Neural cell (in vitro differentiated cells): ENCODE data around the gene OLIG3. TPM values are rescaled to one million over a fixed set of nuclear protein-coding genes. Genes with fewer than 3 reads are reported as not detected.

Experiments used
- H2AFZ ChIP-seq: fragments of 200-600, 300-800 bp; sonication (generic), shearing (Covaris generic); 2 replicates; pipeline ENCODE4 v1.6.0; 2014; ENCODE audit warnings: low read depth, mild to moderate bottlenecking, antibody characterized with exemption, low read length, moderate library complexity
- H3F3A ChIP-seq: fragments of 200-600 bp; shearing (Covaris generic); 2 replicates; pipeline ENCODE4 v1.6.1; 2016; ENCODE audit warnings: mild to moderate bottlenecking, moderate library complexity, mixed read lengths, antibody characterized with exemption, low read length; ENCODE audit not compliant: insufficient read depth, poor library complexity, severe bottlenecking
- H3K27ac ChIP-seq: fragments of 200-600, 300-800 bp; sonication (generic), shearing (Covaris generic); 2 replicates; pipeline ENCODE4 v1.5.1; 2014; ENCODE audit warnings: mild to moderate bottlenecking, low read length, moderate library complexity
- H3K27me3 ChIP-seq: fragments of 300-800, 200-600 bp; sonication (generic), shearing (Covaris generic); 2 replicates; pipeline ENCODE4 v1.6.0; 2014; ENCODE audit warnings: mild to moderate bottlenecking, low read depth, low read length, moderate library complexity; ENCODE audit not compliant: insufficient read depth
- H3K36me3 ChIP-seq: fragments of 300-800, 200-600 bp; sonication (generic), shearing (Covaris generic); 2 replicates; pipeline ENCODE4 v1.5.1; 2014; ENCODE audit warnings: mild to moderate bottlenecking, antibody characterized with exemption, low read length, moderate library complexity; ENCODE audit not compliant: insufficient read depth
- H3K4me2 ChIP-seq: fragments of 300-800, 200-600 bp; sonication (generic), shearing (Covaris generic); 2 replicates; pipeline ENCODE4 v1.6.0; 2014; ENCODE audit warnings: mild to moderate bottlenecking, low read length
- H3K4me3 ChIP-seq: fragments of 300-800, 200-600 bp; sonication (generic), shearing (Covaris generic); 2 replicates; pipeline ENCODE4 v1.5.1; 2014; ENCODE audit warnings: mild to moderate bottlenecking, low read length, moderate library complexity
- H3K79me2 ChIP-seq: fragments of 200-600 bp; shearing (Covaris generic); replicated peaks from 2 replicates; pipeline ENCODE4 v1.6.0; 2014; ENCODE audit warnings: mild to moderate bottlenecking, low read length, moderate library complexity; ENCODE audit not compliant: insufficient read depth
- H3K9ac ChIP-seq: fragments of 300-800, 200-600 bp; sonication (generic), shearing (Covaris generic); 2 replicates; pipeline ENCODE4 v1.6.1; 2016; ENCODE audit warnings: mild to moderate bottlenecking, low read length, mixed read lengths
- H3K9me2 ChIP-seq: fragments of 200-600 bp; shearing (Covaris generic); 2 replicates; pipeline ENCODE4 v1.6.1; 2016; ENCODE audit warnings: mild to moderate bottlenecking, low read length, mixed read lengths; ENCODE audit not compliant: insufficient read depth
- H3K9me3 ChIP-seq: fragments of 200-600, 300-800 bp; sonication (generic), shearing (Covaris generic); 2 replicates; pipeline ENCODE4 v1.6.1; 2016; ENCODE audit warnings: mild to moderate bottlenecking, mixed run types, low read length, moderate library complexity, mixed read lengths
- H4K20me1 ChIP-seq: fragments of 200-600 bp; shearing (Covaris generic); 2 replicates; pipeline ENCODE4 v1.6.1; 2016; ENCODE audit warnings: mild to moderate bottlenecking, mixed run types; ENCODE audit not compliant: insufficient read depth
- EP300 ChIP-seq: fragments of 450-650 bp; conservative IDR thresholded peaks from 2 replicates; pipeline ENCODE4 v1.6.1; 2014; ENCODE audit warnings: antibody characterized with exemption, mild to moderate bottlenecking, moderate library complexity; ENCODE audit not compliant: poor library complexity, severe bottlenecking
- EZH2 ChIP-seq: fragments of 200-600, 300-800 bp; shearing (Covaris generic), sonication (generic); IDR thresholded peaks from 2 replicates; pipeline ENCODE4 v1.6.1; 2014; ENCODE audit warnings: antibody characterized with exemption, low read length, borderline replicate concordance, mild to moderate bottlenecking; ENCODE audit not compliant: insufficient read depth, poor library complexity, severe bottlenecking
- MXI1 ChIP-seq: fragments of 450-650 bp; conservative IDR thresholded peaks from 2 replicates; pipeline ENCODE4 v1.6.1; 2014; ENCODE audit warnings: antibody characterized with exemption, mild to moderate bottlenecking; ENCODE audit not compliant: poor library complexity, severe bottlenecking
- POLR2AphosphoS5 ChIP-seq: IDR thresholded peaks from 2 replicates; pipeline ENCODE4 v1.6.1; 2012
- RAD21 ChIP-seq: fragments of 450-650 bp; conservative IDR thresholded peaks from 2 replicates; pipeline ENCODE4 v1.6.1; 2014; ENCODE audit warnings: antibody characterized with exemption, mild to moderate bottlenecking, moderate library complexity
- SMC3 ChIP-seq: fragments of 450-650 bp; conservative IDR thresholded peaks from 2 replicates; pipeline ENCODE4 v1.6.1; 2014; ENCODE audit warnings: antibody characterized with exemption, mild to moderate bottlenecking, moderate library complexity; ENCODE audit not compliant: poor library complexity
- TAF1 ChIP-seq: IDR thresholded peaks from 2 replicates; pipeline ENCODE4 v1.6.1; 2012; ENCODE audit warnings: low read depth
- polyA plus RNA-seq: library from polyadenylated mRNA; depleted of rRNA; stranded (reverse); fragments of >200 nt; gene quantifications from 2 replicates; pipeline ENCODE4 v1.2.3, GENCODE V29; 2014
- TF ChIP-seq, protein P1 (sequence below): IDR thresholded peaks from 2 replicates; pipeline ENCODE4 v1.6.1; 2012; ENCODE audit warnings: borderline replicate concordance
- TF ChIP-seq, protein P2 (sequence below): fragments of 450-650 bp; IDR thresholded peaks from 2 replicates; pipeline ENCODE4 v1.5.1; 2014; ENCODE audit warnings: antibody characterized with exemption, mild to moderate bottlenecking, moderate library complexity; ENCODE audit not compliant: poor library complexity, severe bottlenecking

The OLIG3 gene
- polyA plus RNA-seq, 1 donor from 2014 or later, result not detected

DNA sequence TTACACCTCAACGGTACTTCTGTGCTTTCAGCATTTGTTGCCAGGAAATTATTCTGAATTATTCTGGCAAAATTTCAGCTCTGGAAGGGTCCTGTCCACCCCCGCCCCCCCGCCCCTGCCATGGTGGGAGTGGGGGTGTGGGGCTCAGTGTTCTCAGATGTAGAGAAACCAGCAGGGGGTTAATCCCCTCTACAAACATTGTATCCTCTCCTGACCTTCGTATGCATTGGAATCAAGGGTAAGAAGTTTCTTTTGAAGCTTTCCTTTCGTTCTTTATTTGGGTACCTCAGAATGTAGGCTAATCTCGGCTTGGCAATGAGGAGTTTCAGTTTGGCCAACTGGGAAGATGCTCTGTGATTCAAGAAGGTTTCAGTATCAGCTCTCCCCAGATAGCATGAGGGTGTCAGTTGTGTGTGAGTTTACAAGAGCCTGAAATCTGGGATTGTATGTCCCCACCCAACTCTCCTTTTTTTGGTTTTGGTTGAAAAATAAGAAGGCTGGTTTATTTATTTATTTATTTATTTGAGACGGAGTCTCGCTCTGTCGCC lies 25.5 kb upstream of the OLIG3 start:
- no peak overlapping the region for H3K27ac ChIP-seq
- no peak for TF ChIP-seq RAD21
- TF ChIP-seq MXI1, result no peak
- TF ChIP-seq, protein P1, sequence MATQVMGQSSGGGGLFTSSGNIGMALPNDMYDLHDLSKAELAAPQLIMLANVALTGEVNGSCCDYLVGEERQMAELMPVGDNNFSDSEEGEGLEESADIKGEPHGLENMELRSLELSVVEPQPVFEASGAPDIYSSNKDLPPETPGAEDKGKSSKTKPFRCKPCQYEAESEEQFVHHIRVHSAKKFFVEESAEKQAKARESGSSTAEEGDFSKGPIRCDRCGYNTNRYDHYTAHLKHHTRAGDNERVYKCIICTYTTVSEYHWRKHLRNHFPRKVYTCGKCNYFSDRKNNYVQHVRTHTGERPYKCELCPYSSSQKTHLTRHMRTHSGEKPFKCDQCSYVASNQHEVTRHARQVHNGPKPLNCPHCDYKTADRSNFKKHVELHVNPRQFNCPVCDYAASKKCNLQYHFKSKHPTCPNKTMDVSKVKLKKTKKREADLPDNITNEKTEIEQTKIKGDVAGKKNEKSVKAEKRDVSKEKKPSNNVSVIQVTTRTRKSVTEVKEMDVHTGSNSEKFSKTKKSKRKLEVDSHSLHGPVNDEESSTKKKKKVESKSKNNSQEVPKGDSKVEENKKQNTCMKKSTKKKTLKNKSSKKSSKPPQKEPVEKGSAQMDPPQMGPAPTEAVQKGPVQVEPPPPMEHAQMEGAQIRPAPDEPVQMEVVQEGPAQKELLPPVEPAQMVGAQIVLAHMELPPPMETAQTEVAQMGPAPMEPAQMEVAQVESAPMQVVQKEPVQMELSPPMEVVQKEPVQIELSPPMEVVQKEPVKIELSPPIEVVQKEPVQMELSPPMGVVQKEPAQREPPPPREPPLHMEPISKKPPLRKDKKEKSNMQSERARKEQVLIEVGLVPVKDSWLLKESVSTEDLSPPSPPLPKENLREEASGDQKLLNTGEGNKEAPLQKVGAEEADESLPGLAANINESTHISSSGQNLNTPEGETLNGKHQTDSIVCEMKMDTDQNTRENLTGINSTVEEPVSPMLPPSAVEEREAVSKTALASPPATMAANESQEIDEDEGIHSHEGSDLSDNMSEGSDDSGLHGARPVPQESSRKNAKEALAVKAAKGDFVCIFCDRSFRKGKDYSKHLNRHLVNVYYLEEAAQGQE, result no peak
- TF ChIP-seq POLR2AphosphoS5, result no peak
- no peak for TF ChIP-seq SMC3
- no peak for TF ChIP-seq EZH2
- TF ChIP-seq, protein P2, sequence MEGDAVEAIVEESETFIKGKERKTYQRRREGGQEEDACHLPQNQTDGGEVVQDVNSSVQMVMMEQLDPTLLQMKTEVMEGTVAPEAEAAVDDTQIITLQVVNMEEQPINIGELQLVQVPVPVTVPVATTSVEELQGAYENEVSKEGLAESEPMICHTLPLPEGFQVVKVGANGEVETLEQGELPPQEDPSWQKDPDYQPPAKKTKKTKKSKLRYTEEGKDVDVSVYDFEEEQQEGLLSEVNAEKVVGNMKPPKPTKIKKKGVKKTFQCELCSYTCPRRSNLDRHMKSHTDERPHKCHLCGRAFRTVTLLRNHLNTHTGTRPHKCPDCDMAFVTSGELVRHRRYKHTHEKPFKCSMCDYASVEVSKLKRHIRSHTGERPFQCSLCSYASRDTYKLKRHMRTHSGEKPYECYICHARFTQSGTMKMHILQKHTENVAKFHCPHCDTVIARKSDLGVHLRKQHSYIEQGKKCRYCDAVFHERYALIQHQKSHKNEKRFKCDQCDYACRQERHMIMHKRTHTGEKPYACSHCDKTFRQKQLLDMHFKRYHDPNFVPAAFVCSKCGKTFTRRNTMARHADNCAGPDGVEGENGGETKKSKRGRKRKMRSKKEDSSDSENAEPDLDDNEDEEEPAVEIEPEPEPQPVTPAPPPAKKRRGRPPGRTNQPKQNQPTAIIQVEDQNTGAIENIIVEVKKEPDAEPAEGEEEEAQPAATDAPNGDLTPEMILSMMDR, result no peak
- H3K4me3 ChIP-seq, result no peak overlapping the region

DNA sequence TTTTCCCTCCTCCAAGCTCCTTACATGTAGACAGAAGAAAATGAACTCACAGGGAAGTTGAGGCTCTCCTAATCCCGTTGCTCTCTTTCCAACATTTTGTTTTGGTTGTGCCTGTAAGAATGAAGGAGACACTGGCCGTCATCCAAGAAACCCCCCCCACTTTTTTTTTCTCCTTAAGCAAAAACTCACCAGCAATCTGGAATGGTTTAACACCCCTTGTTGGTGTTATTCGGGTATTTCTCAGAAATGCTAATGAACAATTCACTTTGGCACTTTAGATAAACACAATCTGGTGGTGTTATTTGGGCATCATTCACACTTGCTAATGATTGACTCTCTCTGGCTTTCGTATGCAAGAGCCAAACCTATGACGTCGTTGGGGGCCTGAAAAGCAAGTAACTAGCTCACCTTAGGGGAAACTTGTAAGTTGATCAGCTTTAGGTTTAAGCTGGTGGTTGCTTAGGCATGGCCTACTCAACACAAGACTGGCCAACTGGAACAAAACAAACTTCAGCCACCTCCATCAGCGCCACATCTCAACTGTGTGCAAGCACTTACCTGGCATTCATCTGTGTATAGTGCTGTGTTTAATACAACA lies 24.3 kb upstream of the OLIG3 start:
- Histone ChIP-seq H3K4me3 (no peak overlapping the region), H4K20me1 (no peaks in the 10 kb centered on the region), H3K79me2 (no peaks in the 10 kb centered on the region), H3K9me3 (no peaks in the 10 kb centered on the region), H3K9ac (no peak overlapping the region), H3K4me2 (no peak overlapping the region), H3F3A (no peaks in the 10 kb centered on the region), H3K36me3 (no peaks in the 10 kb centered on the region), H3K9me2 (no peaks in the 10 kb centered on the region), H2AFZ (no peak overlapping the region), H3K27ac (no peak overlapping the region), H3K27me3 (peaks cover 4% of the 10 kb centered on the region)
- TF ChIP-seq TAF1 (no peak), SMC3 (no peak), POLR2AphosphoS5 (no peak), EZH2 (no peak), MXI1 (no peak), RAD21 (no peak), EP300 (no peak)
- TF ChIP-seq, protein P1, result no peak
- TF ChIP-seq, protein P2, result no peak

More for the DNA sequence above, 25.5 kb upstream of the OLIG3 start:
- no peak overlapping the region for H3K4me2 ChIP-seq
- H3K9me3 ChIP-seq, result no peaks in the 10 kb centered on the region
- no peak overlapping the region for H3K9ac ChIP-seq
- H3K27me3 ChIP-seq, result no peaks in the 10 kb centered on the region
- H4K20me1 ChIP-seq, result no peaks in the 10 kb centered on the region
- H3F3A ChIP-seq, result no peaks in the 10 kb centered on the region
- no peak overlapping the region for H2AFZ ChIP-seq
- no peaks in the 10 kb centered on the region for H3K36me3 ChIP-seq
- H3K9me2 ChIP-seq, result no peaks in the 10 kb centered on the region
- H3K79me2 ChIP-seq, result no peaks in the 10 kb centered on the region
